Activated CD8-positive, alpha-beta memory T cell treated with anti-CD3 and anti-CD28 coated beads for 48 hours (primary cell): ENCODE data around the gene TRMT6.
A peak's percentile ranks its signal among the peaks of the same experiment; 100 is the strongest.

Experiments
- DNase-seq, 3 experiments: peaks; one replicate each; pipeline ENCODE4 v3.0.0-alpha.2; 2020; ENCODE audit warnings: low read depth in 2 of 3, low spot score in 2 of 3

The TRMT6 gene

DNA sequence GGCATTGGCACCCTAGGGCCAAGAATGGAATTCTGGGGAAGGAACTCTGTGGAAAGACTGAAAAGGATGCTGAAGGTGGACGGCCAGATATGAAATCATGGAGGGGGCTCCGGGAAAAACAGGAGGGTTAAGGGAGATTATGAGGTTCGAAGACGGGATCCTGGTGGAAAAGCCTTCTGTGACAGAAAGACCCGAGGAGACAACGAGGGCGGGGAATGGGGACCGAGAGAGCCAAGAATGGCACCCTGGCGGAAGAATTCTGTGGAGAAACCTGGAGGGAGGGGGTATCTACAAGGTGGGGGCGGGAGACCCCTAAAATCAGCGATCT is 426 bp downstream of the TRMT6 start:
- no peak for DNase-seq

DNA sequence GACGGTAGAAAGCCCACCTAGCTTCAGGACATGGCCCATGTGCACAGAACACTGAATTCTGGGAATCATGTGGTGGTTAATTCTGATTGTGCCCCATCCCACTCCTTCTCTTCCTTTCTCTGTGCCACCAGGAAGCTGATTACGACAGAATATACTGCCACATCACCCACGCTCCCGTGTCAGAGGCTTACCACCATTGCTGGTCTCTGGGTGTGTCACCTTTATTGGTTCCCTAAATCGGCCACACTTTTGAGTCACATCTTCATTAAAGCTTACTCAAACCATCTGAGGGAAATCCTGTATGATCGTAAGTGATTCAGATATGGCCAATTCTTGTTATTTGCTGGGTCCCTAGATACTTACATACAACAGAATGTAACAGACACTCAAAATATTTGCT is 3.1 kb downstream of the TRMT6 start:
- DNase-seq, result peak in 1 of 3 experiments; percentile 20

DNA sequence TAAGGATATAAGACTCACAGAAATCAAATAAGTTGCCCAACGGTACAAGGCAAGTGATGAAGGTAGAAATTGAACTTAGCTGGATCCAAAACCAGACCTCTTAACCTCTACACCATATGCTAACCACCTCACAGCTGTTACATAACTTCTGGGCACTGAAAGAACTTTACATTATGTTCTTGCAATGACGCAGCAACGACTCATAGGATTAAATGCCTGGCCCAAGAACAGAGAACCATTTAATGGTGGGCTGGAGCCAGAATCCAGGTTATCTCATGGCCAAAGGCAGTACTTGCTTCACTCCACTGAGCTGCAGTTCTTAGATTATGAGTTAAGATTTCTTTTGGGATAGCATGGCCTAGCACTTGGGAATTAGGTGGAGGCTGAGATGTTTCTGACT is 4.4 kb downstream of the TRMT6 start:
- DNase-seq, result no peak

DNA sequence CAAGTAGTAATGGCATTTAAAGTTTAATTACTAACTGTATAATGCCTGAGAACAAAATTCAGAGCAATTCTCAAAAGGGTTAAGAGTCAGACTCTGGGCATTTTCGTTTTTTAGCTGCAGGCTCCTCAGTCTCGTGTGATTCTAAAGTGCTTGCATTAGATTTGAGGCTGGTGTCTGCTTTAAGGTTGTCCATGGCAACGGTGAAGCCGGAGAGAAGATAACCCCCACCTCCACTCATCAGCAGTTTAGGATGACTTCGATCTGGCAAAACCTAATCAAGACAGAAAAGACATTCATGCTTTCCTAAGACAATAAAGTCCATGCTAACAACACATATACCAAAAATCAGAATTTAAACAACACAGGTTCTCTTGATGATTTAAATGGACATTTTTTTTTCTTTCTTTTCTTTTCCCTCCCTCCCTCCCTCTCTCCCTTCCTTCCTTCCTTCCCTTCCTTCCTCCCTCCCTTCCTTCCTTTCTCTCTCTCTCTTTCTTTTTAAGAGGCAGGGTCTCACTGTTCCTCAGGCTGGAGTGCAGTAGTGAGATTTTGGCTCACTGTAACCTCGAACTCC is 11.8 kb downstream of the TRMT6 start:
- DNase-seq, result no peak

DNA sequence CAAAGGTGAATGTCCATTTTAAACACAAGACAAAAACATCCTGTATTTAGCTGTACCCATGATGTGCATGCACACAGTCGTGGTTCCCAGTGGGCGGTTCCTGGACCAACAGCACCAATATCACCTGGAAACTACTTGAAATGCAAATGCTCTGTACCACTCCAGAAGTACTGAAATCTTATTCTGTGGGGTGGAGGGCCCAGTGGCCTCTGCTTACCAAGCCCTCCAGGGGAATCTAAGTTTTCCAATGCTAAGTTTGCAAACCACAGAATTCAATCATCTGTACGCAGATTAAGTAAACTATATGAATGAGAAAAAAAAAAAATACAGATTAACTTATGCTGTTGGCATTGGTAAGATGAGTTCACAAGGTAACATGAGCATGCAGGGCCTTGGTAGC is 14.1 kb downstream of the TRMT6 start:
- no peak for DNase-seq

DNA sequence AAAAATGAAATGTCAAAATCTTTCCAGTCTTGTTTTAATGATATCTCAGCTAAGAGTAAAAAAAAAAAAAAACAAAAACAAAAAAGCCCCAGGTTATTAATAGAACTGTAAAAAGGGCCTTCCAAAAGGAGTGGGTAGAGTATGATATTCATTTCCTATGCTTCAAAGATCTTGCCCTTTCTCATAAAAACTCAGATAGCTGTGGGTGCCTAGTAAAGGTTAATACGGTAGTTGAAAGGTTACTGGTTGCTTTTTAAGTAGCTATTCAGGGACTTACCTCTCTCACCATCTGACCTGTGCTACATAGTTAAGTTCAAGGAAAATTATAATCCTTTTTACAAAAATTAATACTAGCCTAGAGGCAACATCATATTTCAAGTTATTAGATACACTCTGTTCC is 14.9 kb downstream of the TRMT6 start:
- DNase-seq, result no peak

DNA sequence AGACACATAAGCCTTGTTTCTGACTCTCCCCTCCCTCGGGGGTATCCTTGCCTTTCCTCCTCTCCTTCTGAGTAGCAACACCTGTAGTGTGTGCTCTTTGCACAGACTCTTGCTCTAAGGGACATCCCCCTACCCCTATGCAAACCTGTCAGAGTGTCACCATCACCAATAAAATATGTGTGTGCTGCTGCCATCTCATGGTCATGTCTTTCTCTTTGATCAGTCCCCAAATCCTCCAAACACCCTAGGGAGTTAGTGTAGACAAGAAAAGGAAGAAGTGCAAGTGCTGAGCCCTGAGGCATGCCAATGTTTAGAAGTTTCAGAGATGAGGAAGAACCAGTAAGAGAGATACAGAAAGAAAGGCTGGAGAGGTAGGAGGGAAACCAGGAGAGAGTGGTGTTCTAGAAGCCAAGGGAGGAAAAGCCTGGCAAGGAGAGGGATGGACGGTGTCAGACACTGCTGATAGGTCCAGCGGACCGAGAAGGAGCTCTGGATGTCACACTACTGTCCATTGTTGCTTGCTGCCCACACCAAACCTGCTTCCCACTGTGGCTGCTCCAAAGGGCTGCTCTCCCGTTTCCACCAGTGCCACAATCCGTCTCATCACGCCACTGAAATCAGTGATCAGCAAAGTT is 16.4 kb downstream of the TRMT6 start:
- DNase-seq, result no peak

DNA sequence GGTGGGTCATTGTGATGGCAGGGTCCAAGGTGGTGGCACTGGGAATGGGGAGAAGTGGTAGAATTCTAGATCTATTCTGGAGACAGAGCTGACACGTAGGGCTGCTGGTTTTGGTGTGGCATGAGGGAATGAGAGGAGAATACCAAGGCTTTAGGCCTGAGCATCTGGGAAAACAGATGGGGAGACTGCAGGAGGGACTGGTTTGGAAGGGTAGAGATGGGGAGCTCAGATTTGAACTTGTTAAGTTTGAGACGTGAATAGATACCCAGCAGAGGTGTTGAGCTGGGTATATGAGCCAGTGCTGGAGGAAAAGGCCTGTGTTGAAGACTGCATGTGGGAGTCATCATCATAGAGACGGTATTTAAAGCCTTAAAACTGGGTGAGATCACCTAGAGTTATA is 17.5 kb downstream of the TRMT6 start:
- DNase-seq, result no peak

DNA sequence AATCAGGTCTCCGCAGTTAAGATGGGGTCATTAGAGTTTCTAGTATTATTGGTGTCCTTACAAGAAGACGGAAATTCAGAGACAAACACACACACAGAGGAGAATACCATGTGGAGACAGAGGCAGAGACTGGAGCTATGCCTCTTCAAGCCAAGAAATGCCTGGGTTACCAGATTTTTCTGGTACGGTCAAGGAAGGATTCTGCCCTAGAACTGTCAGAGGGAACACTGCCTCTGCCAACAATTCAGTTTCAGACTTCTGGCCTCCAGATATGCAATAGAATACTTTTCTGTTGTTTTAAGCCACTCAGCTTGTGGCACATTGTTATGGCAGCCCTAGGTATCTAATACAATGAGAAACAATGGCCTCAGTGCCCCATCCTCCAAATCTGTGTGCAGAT is 18.9 kb downstream of the TRMT6 start:
- no peak for DNase-seq

DNA sequence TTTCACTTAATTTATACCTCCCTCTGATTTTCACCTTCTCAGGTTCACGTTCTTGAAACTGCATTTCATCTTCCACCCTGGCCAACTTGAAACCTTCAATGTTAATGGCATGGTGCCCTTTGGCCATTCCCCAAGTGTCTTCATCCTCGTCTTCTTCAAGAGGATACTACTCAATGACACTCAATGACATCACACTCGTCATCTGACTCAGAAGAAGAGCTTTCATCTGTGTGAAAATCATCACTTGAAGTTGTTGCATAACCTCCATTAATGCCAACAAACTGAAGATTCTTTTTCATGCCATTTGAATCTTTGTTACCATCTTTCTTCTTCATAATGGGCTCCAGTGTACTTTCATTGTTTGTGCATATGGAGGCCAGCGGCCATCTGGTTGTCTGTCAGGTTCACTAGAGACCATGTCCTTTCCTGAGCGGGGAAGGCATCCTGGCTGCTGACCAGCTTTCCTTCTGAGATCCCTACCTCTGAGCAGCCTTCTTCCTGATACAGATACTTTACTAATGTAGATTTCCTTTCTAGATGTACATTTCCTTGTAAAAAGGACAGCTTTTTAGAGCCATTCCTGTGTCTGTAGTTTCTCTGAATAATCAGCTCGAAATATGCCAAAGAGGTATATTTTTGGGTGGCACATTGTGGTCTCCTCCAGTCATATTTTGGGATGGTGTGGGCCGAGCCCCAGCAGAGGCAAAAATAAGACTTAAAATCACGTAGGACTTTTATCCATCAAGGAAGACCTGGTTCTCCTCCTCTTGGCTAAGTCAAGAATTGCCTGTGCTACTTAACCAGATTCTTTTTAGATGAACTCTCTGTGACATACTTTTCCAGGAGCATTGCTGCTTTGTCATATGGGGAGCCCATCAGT is 21.3 kb downstream of the TRMT6 start:
- no peak for DNase-seq

DNA sequence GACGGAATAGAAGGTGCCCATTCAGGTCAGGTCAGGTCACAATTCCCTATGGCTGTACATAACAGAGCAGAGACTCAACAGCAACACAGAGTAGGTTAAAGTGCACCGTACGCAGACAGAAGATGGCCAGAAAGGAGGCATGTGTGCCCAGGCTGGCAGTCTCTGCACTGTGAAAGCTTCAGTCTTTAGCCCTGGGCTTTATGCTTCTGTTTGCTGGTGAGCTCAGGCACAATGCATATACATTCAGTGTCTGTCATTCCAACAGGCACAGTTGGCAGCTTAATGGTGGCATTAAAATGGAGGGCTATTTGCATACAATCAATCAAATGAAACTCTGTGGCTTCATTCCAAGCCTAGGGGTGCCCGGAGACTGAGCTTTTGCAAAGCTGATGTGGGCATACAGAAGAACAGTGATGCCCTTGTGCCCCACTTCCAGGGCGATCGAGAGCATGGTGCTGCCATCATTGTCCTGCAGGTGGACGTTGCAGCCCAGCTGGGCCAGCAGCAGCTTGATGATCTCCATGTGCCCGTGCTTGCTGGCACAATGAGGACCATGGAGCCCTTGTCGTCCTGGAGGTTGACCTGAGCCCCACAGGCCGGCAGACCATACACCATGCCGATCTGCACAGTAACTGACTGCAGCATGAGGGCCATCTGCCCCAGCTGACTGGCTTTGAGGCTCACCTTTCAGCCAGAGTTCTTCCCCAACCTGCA is 22.4 kb downstream of the TRMT6 start:
- DNase-seq, result no peak

DNA sequence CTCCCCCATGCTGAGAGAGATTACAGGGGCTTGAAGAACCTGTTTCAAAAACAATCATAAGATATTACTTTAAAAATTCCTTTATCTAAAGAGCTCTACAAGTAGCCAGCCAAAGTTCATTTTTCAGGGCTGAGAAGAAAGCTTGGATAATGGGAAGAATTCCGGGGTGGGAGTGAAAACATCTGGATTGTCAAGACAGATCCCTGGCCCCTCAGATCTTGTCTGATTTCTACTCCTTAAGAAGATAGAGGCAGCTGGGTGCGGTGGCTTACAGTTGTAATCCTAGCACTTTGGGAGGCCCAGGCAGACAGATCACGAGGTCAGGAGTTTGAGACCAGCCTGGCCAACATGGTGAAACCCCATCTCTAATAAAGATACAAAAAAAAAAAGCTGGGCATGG is 24.8 kb downstream of the TRMT6 start:
- DNase-seq, result no peak

DNA sequence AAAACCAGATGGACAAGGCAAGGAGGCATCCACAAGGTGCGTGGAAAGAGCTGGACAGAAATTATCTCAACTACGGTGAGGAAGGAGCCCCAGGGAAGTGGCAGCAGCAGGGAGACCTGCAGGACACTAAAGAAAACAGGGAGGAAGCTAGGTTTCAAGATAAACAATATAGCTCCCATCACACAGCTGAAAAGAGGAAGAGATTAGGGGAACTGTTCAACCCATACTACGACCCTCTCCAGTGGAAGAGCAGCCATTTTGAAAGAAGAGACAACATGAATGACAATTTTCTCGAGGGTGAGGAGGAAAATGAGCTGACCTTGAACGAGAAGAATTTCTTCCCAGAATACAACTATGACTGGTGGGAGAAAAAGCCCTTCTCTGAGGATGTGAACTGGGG is 26.8 kb downstream of the TRMT6 start:
- no peak for DNase-seq

DNA sequence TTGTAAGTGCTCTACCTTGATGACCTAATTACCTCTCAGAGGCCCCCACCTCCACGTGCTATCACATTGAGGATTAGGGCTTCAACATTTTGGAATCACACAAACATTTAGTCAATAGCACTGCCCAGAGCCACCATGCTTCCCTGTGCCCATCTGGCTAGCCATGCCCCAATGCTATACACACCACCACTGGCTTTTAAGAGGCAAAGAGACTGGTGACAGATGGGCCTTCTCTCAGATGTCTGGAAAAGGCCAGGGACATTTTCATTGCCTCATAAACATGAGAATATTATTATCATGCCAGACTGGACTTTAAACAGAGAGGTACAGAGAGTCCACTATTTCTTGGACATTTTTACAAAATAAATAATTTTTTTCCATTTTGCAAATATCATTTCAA is 29.8 kb downstream of the TRMT6 start:
- no peak for DNase-seq

DNA sequence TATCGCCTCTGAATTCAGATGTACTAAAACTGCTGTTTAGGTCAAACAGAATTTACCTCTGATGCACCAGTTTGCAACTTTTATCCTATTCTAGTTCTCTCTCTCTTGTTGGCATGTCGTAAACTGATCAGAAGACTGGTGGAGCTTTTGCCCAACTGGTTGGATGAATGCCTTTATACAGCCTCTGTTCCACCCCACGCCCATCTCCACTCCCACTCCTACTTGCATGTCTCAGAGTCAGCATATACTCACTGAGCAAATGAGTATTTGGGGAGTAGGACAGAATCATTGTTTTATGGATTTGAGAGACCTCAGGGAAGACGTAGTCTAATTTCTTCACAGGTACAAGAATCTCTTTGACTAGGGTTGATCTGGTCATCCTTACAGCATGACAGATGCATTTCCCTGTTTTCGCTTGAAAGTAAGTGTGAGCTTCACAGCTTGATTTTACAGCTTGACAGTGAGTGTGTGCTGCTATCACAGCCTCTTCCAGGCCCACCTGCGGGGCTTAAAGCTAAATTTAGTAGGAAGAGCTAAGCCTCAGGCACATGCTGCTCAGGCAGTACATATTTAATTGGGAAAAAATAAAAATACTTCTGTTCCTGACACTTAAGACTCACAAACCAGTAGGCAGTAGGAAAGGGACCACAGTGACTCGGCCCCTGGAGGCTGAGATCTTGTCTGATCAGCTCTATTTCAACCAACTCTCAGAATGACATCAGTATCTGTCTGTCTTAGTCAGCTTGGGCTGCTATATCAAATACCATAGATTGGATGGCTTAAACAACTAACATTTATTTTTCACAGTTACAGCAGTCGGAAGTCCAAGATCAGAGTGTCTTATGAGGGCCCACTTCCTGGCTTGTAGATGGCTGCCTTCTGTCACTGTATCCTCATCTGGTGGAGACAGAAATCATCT is 30.4 kb downstream of the TRMT6 start:
- DNase-seq, result no peak

DNA sequence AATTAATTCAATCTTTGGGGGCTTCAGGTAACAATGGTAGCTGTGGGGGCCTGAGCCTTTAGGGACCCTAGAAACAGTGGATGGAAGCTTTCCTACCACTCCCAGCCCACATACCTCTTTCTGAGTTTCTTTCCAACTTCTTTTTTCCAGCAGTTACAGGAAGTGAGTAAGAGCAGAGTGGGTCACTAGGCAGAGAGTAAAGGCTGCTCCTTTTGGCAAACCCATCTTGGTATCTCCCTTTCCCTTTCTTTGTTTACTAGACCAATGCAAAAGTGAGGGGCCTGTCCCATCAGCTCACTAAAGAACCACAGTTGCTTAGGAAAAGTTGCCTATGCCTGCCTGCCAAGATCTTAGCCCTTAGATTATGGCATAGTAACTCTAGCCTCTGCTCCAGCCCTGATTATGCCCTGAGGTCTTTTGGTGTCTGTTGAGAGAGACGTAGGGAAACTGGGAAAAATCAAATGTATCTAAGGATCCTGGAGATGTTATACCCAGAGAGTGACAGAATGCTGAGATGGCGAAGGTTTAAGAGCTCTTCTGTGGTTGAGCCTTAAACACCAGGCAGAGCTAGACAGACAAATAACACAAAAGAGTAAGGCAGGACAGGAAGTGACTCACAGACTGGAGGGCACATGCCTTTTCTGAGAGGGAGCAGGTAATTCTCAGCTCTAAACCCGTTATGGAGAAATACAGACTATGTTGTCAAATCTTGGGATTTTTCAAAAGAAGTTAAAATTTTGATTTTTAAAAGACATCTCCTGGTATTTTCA is 31.3 kb downstream of the TRMT6 start:
- no peak for DNase-seq

DNA sequence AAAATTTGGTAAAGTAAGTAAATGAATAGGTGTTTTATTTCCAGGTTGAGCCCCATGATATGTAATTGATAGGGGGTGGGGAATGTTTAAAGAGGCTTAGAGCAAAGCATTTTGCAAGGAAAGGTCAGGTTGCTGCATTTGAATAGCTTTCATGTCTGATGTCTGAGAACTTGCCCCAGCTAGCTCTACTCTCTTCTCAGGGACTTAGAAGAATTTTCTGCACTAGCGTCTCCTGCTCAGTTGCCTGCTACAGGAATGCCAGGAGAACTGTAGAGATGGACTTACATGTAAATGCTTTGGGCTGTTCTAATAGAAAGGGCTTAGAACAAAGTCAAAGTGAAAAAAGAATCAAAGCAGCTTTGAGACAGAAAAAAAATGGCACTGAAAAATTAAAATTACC is 35.5 kb downstream of the TRMT6 start:
- no peak for DNase-seq

DNA sequence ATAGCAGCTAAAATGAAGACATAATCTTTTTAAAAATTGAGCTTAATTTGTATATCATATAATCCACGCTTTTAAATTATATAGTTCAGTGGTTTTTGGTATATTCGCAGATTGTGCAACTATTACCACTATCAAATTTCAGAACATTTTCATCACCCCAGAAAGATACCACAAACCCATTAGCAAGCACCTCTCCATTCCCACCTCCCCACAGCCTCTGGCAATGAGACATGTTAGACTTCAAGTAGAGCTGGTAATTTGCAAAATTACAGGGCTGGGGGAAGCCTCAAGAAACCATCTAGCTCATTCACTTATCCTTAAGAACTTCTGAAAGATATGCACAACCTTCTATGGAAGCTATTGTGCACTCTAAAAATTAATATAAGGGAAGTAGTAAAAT is 37.2 kb downstream of the TRMT6 start:
- no peak for DNase-seq

DNA sequence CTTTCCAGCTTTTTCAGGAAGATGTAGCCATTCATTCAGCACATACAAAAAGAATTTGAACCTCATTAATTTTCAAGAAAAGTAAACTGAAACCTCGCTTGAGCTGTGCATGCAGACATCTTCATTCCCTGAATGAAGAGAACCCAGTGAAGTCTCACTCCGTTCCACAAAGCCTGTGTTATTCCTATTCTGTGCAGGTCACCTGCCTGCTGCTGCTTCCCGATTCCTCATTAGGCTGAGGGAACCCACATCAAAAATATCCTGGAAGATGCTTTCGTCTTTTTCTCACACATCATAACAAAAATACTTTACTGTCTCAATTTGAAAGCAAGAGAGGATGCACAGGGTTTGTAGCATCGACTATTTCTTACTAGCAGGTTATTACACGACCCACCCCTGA is 40.1 kb downstream of the TRMT6 start:
- no peak for DNase-seq

DNA sequence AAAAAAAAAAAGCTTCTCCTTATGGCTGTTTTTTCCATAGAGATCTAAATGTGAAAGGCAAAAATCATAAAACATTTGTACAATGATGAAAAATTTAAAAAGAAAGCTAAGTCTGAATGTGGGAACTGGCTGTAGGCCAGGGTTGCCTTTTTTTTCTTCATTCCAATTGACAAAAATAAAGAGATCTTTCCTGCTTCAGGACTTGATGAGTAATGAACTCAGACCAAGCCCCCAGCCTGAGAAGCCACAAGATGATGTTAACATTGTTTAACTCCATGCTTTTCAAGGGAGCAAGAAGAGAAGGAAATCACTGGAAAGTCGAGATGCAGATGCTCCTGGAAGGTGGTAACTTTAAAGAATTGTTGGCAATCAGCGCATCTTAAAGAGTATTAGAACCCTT is 41.4 kb downstream of the TRMT6 start:
- no peak for DNase-seq
